ENCODE results near the gene ZNF423.

GRCh38 chr16:49576173-49576494 is 279.8 kb downstream of the ZNF423 start:
- TF ChIP-seq CTCF (IDR thresholded peaks at IDR 0.05; ENCODE audit: borderline replicate concordance, extremely low read depth, low read length, poor library complexity, severe bottlenecking) (no peak), EZH2 (IDR thresholded peaks at IDR 0.05; ENCODE audit: borderline replicate concordance, low read depth, low read length, severe bottlenecking) (no peak)
